ENCODE results near the gene ZC3H12A.

GRCh38 chr1:37509181-37509580 is 34.8 kb downstream of the ZC3H12A start:
- TF ChIP-seq EP300 (IDR thresholded peaks at IDR 0.05; ENCODE audit: low read depth) = no peak
- TF ChIP-seq, protein P1, sequence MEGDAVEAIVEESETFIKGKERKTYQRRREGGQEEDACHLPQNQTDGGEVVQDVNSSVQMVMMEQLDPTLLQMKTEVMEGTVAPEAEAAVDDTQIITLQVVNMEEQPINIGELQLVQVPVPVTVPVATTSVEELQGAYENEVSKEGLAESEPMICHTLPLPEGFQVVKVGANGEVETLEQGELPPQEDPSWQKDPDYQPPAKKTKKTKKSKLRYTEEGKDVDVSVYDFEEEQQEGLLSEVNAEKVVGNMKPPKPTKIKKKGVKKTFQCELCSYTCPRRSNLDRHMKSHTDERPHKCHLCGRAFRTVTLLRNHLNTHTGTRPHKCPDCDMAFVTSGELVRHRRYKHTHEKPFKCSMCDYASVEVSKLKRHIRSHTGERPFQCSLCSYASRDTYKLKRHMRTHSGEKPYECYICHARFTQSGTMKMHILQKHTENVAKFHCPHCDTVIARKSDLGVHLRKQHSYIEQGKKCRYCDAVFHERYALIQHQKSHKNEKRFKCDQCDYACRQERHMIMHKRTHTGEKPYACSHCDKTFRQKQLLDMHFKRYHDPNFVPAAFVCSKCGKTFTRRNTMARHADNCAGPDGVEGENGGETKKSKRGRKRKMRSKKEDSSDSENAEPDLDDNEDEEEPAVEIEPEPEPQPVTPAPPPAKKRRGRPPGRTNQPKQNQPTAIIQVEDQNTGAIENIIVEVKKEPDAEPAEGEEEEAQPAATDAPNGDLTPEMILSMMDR (IDR thresholded peaks at IDR 0.05) = no peak
- TF ChIP-seq POLR2AphosphoS5 (IDR thresholded peaks at IDR 0.05) = no peak

Measured in transverse colon (tissue), 4 donors.